ENCODE data around the gene TUBA1B.
A peak's percentile ranks its signal among the peaks of the same experiment; 100 is the strongest.

Gene TUBA1B

DNA sequence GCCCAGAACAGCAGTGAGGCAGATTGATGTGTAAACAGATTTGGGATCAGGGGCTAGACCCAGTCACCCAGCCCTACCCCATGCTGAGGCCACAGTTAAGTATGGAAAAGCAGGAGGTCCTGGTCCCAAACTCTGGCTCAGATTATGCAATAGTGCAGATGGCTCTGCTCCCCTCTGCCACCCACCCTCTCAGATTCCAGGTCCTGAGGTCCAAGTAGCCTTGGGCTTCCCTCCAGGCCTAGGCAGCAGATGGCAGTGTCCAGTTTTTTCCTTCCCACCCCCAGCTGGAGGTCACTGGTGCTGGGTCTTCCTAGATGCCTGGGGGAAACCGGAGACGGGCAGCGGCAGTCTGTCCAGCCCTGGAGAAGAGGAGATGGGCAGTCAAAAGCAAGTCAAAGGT is 33.8 kb downstream of the TUBA1B start:
- TF ChIP-seq CTCF (IDR thresholded peaks at IDR 0.05; ENCODE audit: extremely low read depth, insufficient read depth, missing control alignments): no peak
- DNase-seq (ENCODE audit: low spot score): no peak
- in situ Hi-C loops (cut with MboI; ENCODE audit: low pct_unique_long_range_greater_than_20kb, low sequenced_read_pairs, unreplicated experiment): no loop called here

GRCh38 chr12:49094975-49095365 is 36.2 kb downstream of the TUBA1B start:
- TF ChIP-seq CTCF (IDR thresholded peaks at IDR 0.05; ENCODE audit: extremely low read depth, insufficient read depth, missing control alignments): no peak
- in situ Hi-C loops (cut with MboI; ENCODE audit: low pct_unique_long_range_greater_than_20kb, low sequenced_read_pairs, unreplicated experiment): no loop called here
- no peak for DNase-seq (ENCODE audit: low spot score)

DNA sequence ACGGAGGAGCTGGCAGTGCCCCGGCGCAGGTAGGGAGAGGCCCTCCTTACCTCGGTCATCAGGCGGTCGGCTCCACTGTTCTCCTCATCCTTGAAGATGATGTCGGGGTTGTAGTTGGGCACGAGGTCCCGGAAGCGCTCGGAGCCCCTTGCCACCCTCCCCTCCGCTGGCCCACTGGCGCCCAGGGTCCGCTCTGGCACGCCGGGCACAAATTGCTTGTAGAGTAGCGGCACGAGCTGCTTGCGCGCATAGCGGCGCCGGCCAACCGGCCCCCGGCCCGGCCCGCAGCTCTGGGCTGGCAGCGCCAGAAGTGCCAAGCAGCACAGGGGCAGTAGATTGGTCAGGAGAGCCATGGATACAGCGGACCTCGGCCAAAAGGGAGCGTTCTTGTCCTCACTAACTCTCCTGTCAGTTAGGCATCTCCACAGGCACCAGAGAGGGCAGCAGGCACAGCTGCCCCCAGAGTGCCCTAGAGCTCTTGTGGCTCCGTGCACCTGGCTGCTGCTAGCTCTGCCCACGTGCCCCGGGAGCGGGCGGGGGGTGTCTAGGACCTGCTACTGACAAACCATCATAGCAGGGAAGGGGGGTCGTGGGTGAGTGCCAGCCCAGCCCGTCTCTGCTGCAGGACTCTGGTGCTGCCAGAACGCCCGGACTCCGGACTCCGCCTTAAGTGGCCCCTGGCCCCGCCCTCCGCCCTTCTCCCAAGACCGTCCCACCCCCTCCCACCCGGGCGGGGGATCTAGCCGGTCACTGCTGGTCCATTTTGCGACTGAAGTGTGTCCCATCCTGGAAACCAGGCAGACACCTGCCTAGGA is 36.8 kb downstream of the TUBA1B start, which contains the start of gene DHH:
Gene DHH, minus strand, starts transcription at position 642 of the 815 bp plus-strand sequence. Its CDS starts 289 bp downstream, at position 353.
- in situ Hi-C loops (cut with MboI; ENCODE audit: low pct_unique_long_range_greater_than_20kb, low sequenced_read_pairs, unreplicated experiment): no loop called here
- TF ChIP-seq CTCF (IDR thresholded peaks at IDR 0.05; ENCODE audit: extremely low read depth, insufficient read depth, missing control alignments): no peak
- no peak for DNase-seq (ENCODE audit: low spot score)

GRCh38 chr12:49093792-49094159 is 37.4 kb downstream of the TUBA1B start:
- in situ Hi-C loops (cut with MboI; ENCODE audit: low pct_unique_long_range_greater_than_20kb, low sequenced_read_pairs, unreplicated experiment): no loop called here
- no peak for TF ChIP-seq CTCF (IDR thresholded peaks at IDR 0.05; ENCODE audit: extremely low read depth, insufficient read depth, missing control alignments)
- no peak for DNase-seq (ENCODE audit: low spot score)

GRCh38 chr12:49092816-49093406 is 38.3 kb downstream of the TUBA1B start:
- DNase-seq (ENCODE audit: low spot score): no peak
- in situ Hi-C loops (cut with MboI; ENCODE audit: low pct_unique_long_range_greater_than_20kb, low sequenced_read_pairs, unreplicated experiment): no loop called here
- no peak for TF ChIP-seq CTCF (IDR thresholded peaks at IDR 0.05; ENCODE audit: extremely low read depth, insufficient read depth, missing control alignments)

- in situ Hi-C loops (cut with MboI; ENCODE audit: low pct_unique_long_range_greater_than_20kb, low sequenced_read_pairs, unreplicated experiment): no loop called here
- peak; percentile 87 for DNase-seq (ENCODE audit: low spot score)
- TF ChIP-seq CTCF (IDR thresholded peaks at IDR 0.05; ENCODE audit: extremely low read depth, insufficient read depth, missing control alignments): peak; percentile 69
Observed at GRCh38 chr12:49092086-49092815, 38.9 kb downstream of the TUBA1B start.

Measured in GM13977 (cell line).